Vagina (tissue), 2 donors: ENCODE results near the gene PTPRM. TPM values are rescaled to one million over a fixed set of nuclear protein-coding genes. Genes with fewer than 3 reads are reported as not detected.

Experiments used
- DNase-seq, 2 donors: peaks; one replicate each; pipeline ENCODE4 v3.0.0-alpha.2; 2017; ENCODE audit errors: extremely low spot score in 2 of 2
- H3K27ac ChIP-seq: fragments of 200-600 bp; sonication (generic); one replicate; pipeline ENCODE4 v1.5.1; 2019
- H3K27me3 ChIP-seq: fragments of 200-600 bp; sonication (generic); one replicate; pipeline ENCODE4 v1.5.1; 2019
- H3K36me3 ChIP-seq, 2 donors: fragments of 200-600 bp; sonication (generic); one replicate each; pipeline ENCODE4 v1.5.1; 2017 to 2019
- H3K4me1 ChIP-seq: fragments of 200-600 bp; sonication (generic); one replicate; pipeline ENCODE4 v1.5.1; 2019
- H3K4me3 ChIP-seq, 2 donors: fragments of 200-600 bp; sonication (generic); 1 replicate in 1 of 2; 2 replicates in 1 of 2; pipeline ENCODE4 v1.5.1; 2016 to 2019
- H3K9me3 ChIP-seq: fragments of 200-600 bp; sonication (generic); one replicate; pipeline ENCODE4 v1.5.1; 2019
- POLR2A ChIP-seq, 2 donors: fragments of 450-650 bp; IDR thresholded peaks; one replicate each; pipeline ENCODE4 v1.6.1; 2017; ENCODE audit warnings: antibody characterized with exemption in 2 of 2, mild to moderate bottlenecking in 2 of 2, moderate library complexity in 2 of 2
- POLR2AphosphoS5 ChIP-seq, 2 donors: sonication (generic); formaldehyde crosslinking; IDR thresholded peaks; one replicate each; pipeline ENCODE4 v1.9.0; 2017; ENCODE audit warnings: antibody characterized with exemption in 2 of 2, mild to moderate bottlenecking in 2 of 2, low read depth in 1 of 2; ENCODE audit not compliant: insufficient read depth in 1 of 2
- intact Hi-C: fragments of 100-400 bp; cut with DNase I; formaldehyde crosslinking; loops from one replicate; pipeline ENCODE4 v1.15.1; 2023
- total RNA-seq: library from RNA; depleted of rRNA; stranded (reverse); fragments of >200 nt; gene quantifications from one replicate; pipeline ENCODE4 v1.2.3, GENCODE V29; 2016
- TF ChIP-seq, protein P1 (sequence below), 3 experiments: fragments of 450-650 bp in 2 of 3; fragments of 200-600 bp in 1 of 3; sonication (generic) in 1 of 3; IDR thresholded peaks; one replicate each; pipeline ENCODE4 v1.5.1; 2017 to 2019; ENCODE audit warnings: antibody characterized with exemption in 3 of 3, mild to moderate bottlenecking in 2 of 3, moderate library complexity in 2 of 3

Gene PTPRM
- total RNA-seq, 1 donor from 2014 or later = 60.2 TPM

DNA sequence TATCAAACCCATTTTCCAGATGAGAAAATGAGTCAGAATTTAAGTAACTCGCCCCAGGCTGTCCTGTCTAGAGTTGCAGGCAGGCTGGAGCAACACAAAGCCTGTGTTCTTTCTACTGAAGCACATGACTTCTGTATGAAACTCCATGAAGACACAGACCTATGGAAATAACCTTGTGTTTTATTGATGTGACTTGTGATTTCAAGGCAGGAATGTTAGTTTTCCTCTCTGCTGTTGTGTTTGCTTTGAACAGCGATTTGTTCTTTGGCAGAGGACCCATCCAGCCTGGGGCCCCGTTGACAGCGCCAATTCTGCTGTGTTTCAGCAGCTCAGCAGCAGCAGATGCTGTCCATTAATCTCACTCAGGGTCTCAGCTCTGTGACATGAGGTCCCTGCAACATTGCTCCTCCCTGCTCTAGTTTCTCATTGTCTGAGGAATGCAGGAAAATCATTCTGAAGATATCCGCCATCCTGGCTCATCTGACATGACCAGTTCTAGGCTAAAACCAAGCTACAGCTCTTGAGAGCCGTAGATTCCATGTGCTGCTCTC, 697.8 kb downstream of the PTPRM start:
- no peaks in the 10 kb centered on the region for H3K27me3 ChIP-seq
- no peak overlapping the region for H3K27ac ChIP-seq
- intact Hi-C loops = no loop called here
- H3K36me3 ChIP-seq = no peaks in the 10 kb centered on the region
- no peak for DNase-seq
- H3K4me3 ChIP-seq = no peak overlapping the region
- no peaks in the 10 kb centered on the region for H3K4me1 ChIP-seq
- no peaks in the 10 kb centered on the region for H3K9me3 ChIP-seq
- no peak for TF ChIP-seq POLR2AphosphoS5 (IDR thresholded peaks at IDR 0.05; ENCODE audit: insufficient read depth in 1 of 2, low read depth in 1 of 2)
- TF ChIP-seq, protein P1, sequence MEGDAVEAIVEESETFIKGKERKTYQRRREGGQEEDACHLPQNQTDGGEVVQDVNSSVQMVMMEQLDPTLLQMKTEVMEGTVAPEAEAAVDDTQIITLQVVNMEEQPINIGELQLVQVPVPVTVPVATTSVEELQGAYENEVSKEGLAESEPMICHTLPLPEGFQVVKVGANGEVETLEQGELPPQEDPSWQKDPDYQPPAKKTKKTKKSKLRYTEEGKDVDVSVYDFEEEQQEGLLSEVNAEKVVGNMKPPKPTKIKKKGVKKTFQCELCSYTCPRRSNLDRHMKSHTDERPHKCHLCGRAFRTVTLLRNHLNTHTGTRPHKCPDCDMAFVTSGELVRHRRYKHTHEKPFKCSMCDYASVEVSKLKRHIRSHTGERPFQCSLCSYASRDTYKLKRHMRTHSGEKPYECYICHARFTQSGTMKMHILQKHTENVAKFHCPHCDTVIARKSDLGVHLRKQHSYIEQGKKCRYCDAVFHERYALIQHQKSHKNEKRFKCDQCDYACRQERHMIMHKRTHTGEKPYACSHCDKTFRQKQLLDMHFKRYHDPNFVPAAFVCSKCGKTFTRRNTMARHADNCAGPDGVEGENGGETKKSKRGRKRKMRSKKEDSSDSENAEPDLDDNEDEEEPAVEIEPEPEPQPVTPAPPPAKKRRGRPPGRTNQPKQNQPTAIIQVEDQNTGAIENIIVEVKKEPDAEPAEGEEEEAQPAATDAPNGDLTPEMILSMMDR (IDR thresholded peaks at IDR 0.05) = no peak
- TF ChIP-seq POLR2A (IDR thresholded peaks at IDR 0.05) = no peak

DNA sequence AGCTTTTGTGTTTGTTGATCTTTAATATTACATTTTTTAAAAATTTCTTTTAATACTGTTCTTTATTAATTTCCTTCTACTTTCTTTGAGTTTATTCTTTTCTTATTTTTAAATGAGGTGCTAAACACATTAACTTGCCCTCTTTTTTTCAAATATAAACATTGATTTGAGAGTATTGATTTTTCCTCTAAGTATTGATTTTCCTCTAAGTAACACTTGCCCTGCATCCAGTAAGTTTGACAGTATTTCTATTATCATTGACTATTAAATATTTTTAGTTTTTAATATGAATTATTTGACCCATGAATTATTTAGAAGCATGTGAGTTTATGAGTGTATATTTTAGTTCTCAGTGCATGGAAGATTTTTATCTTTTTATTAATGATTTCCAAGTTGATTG, 705.1 kb downstream of the PTPRM start:
- no peaks in the 10 kb centered on the region for H3K9me3 ChIP-seq
- intact Hi-C loops = no loop called here
- no peaks in the 10 kb centered on the region for H3K4me1 ChIP-seq
- DNase-seq = no peak
- TF ChIP-seq POLR2AphosphoS5 (IDR thresholded peaks at IDR 0.05; ENCODE audit: insufficient read depth in 1 of 2, low read depth in 1 of 2) (no peak), POLR2A (IDR thresholded peaks at IDR 0.05) (no peak)
- TF ChIP-seq, protein P1 (IDR thresholded peaks at IDR 0.05) = no peak
- H3K27ac ChIP-seq = no peak overlapping the region
- H3K27me3 ChIP-seq = no peaks in the 10 kb centered on the region
- H3K4me3 ChIP-seq = no peak overlapping the region
- H3K36me3 ChIP-seq = no peaks in the 10 kb centered on the region

DNA sequence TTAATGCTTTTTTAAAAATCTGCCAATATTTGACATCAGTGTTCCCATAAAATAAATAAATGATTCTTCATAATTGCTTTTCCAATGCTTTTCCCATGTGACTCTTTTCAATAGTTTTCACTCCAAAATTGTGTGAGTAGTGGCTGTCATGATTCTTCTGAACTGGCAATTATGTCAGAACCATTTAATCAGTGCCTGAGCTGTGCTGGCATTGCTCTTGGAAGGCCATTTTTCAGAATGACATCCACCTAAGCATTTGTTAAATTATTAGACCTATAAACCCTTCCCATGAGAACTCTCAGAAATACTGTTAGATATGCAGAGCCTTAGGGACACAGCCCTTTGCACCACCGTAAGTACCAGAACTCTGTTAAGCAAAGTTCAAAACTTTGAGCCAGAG, 707.3 kb downstream of the PTPRM start:
- no peak for TF ChIP-seq POLR2AphosphoS5 (IDR thresholded peaks at IDR 0.05; ENCODE audit: insufficient read depth in 1 of 2, low read depth in 1 of 2)
- TF ChIP-seq, protein P1 (IDR thresholded peaks at IDR 0.05) = no peak
- TF ChIP-seq POLR2A (IDR thresholded peaks at IDR 0.05) = no peak
- intact Hi-C loops = no loop called here

DNA sequence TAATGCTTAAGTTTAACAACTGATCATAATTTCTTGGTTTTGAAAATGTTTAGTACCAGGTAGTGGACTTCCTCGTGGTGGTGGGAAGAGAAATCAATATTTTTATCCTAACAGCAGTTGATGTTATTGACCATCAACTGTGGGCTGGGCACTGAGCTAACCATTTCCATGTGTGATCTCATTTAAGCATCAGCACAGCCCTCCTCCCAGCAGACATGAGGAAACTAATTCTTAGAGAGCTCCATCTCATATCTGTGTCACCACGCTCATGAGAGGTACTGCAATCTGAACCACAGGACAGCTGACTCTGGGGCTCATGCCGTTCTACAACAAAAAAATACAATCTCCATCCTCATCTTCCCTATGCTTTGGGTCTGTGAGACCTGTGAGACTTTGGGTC, 709.3 kb downstream of the PTPRM start:
- H3K9me3 ChIP-seq = no peaks in the 10 kb centered on the region
- TF ChIP-seq, protein P1 (IDR thresholded peaks at IDR 0.05) = no peak
- TF ChIP-seq POLR2AphosphoS5 (IDR thresholded peaks at IDR 0.05; ENCODE audit: insufficient read depth in 1 of 2, low read depth in 1 of 2) (no peak), POLR2A (IDR thresholded peaks at IDR 0.05) (no peak)
- no peak for DNase-seq
- no peak overlapping the region for H3K4me3 ChIP-seq
- no peaks in the 10 kb centered on the region for H3K4me1 ChIP-seq
- H3K27ac ChIP-seq = no peak overlapping the region
- no peaks in the 10 kb centered on the region for H3K36me3 ChIP-seq
- H3K27me3 ChIP-seq = no peaks in the 10 kb centered on the region
- intact Hi-C loops = no loop called here

More for the DNA sequence above, 707.3 kb downstream of the PTPRM start:
- Histone ChIP-seq H3K36me3 (no peaks in the 10 kb centered on the region), H3K9me3 (no peaks in the 10 kb centered on the region), H3K4me1 (no peaks in the 10 kb centered on the region), H3K4me3 (no peak overlapping the region), H3K27ac (no peak overlapping the region), H3K27me3 (no peaks in the 10 kb centered on the region)
- DNase-seq = no peak

DNA sequence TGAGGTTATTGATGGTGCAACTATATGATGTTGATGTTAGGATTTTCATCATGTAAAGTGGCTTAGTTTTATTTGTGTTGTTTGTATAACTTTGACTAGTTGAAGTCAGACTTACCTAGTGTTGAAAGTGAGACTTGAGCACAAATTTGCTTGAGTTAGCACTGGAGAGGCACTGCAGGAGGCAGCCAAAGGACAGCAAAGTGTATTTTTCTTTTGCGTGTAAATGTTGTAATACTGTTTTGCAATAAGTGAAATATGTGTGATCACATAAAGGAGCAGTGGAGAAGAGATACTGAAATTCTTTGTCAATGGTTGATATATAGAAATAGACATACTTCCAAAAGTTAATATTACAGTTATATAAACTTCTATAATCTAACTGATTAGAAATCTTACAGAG, 710.2 kb downstream of the PTPRM start:
- Histone ChIP-seq H3K36me3 (no peaks in the 10 kb centered on the region), H3K4me3 (no peak overlapping the region), H3K27me3 (no peaks in the 10 kb centered on the region), H3K4me1 (no peaks in the 10 kb centered on the region), H3K9me3 (no peaks in the 10 kb centered on the region), H3K27ac (no peak overlapping the region)
- no peak for TF ChIP-seq POLR2A (IDR thresholded peaks at IDR 0.05)
- no peak for TF ChIP-seq POLR2AphosphoS5 (IDR thresholded peaks at IDR 0.05; ENCODE audit: insufficient read depth in 1 of 2, low read depth in 1 of 2)
- TF ChIP-seq, protein P1 (IDR thresholded peaks at IDR 0.05) = no peak
- no peak for DNase-seq
- intact Hi-C loops = no loop called here
